HG02938 (cell line): Measurements from ENCODE around the gene PDYN.

ENCODE experiments used
- ATAC-seq: cut with Tn5 transposase; IDR thresholded peaks from one replicate; pipeline ENCODE4 v1.9.1; 2021; ENCODE audit warnings: mild to moderate bottlenecking, moderate library complexity; ENCODE audit not compliant: unreplicated experiment

PDYN gene

DNA sequence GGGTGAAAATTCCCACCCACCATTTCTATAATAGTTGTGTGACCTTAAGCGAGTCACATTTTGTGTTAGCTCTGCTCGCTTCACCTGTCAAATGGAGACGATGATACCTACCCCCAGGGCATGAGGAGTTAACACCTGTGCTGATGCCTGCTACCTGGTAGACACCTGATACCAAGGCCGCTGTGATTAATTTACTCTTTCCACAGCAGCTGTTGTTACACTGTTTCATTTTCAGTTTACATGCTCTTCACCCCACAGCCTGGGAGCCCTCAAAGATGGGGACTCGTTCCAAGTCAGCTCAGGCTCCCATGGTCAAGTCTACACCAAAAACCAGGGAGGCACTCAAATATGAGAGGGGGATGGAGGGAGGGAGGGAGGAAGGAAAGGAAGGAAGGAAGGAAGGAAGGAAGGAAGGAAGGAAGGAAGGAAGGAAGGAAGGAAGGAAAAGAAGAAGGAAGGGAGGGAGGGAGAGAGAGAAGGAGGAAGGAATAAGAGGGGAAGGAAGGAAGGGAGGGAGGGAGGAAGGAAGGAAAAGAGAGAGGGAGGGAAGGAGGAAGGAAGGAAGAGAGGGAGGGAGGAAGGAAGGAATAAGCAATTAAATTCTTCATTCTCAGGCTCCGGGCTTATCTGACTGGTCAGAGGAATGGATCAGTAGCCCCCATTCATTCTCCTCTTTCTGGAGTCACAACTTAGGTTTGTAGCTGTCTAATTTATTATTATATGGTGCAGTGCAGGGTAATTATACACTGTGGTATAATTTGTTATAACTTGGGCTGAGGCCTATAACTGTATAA is 40.9 kb downstream of the PDYN start:
- ATAC-seq = no peak

DNA sequence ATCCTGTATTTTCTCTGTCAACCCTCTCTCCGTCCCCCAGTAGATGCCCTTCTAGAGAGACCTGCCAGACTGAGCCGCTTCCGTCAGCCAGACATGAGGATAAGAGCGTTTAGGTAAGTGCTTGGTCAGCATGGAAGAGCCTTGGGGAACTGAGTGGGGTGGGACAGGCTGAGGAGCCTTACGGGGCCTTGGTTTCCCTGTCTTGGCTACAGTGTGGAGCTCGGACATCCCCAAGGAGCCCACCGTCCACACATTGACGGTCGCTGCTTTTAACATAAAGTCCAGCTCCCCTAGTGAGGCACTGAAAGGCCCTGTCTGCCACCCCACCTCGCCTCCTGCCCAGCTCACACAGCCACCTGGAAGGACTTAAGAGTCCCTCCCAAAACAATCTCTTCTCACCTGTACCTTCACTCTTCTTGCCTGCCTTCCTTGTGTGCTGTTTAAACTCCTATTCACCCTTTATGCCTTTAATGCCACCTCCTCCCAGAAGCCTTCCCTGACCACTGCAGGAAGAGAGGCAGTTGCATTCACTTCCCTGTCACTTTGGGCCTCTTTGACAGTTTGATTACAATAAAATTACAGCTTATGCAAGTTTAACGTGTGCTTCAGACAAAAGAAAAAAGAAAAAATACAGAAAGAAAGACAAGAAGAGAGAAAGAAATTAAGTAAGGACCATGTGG is 42.3 kb downstream of the PDYN start:
- ATAC-seq = no peak

DNA sequence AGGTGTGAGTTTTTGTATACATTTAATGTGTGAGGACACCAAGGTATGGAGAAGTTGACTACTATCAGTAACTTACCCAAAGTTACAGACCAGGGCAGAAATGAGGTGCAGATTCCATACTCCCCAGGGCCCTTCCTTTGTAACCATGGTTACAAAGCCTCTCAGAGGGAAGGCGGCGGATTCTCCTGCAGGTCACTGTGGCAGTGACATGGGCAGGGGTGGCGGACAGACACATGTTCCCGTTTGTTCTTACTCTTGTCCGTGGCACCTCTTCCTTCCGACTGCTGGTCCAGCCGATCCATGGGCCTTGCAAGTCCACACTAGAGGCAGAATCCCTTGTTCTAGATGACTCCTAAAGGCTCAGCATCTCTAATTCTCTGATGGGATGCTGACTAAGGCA is 43.0 kb downstream of the PDYN start:
- no peak for ATAC-seq

DNA sequence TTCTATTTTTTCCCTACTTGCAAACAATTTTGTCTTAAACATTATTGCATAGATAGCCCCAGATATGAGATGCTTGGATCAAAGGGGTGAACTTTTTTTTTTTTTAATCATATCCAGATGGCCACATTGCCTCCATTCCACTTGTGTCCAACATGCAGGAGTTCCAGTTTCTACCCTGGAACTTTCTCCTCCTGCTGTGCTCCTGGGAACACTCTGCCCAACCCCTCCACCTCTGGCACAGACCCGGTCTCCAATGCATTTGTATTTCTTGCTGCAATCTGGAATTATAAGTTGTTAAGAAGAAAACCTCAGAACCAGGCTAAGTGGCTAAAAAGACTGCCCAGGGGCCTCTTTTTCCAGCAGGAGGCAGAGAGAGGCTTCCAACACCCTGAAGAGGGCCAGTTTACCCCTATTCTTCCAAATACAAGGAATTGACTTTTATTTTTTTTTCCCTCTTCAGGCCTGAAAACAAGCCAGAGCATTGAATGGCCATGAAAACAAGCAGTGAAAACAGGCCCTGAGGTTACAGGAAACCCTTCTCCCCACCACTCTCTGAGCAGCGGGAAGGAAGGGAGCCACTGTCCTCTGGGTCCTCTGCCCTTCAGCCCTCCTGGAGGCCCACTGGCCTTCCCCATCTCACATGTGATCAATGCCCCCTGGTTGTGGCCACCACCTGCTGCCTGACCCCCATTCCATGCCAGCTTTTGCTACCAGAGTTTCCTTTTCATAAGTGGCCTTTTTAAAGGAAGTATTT is 44.3 kb downstream of the PDYN start:
- ATAC-seq = no peak

DNA sequence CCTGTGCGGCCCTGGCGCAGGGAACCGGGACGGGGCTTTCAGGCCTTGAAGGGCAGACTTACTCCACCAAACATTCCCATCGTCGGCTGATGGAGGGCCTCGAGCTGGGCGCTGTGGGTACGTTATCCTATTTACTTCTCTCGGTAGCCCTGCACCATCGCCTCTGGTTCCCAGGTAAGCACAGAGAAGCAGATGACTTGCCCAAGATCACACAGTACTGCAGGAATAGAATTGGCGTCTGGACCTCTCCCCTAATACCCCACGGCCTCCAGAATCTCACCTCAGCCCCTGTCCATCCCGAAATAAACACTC is 46.4 kb downstream of the PDYN start:
- ATAC-seq = no peak

DNA sequence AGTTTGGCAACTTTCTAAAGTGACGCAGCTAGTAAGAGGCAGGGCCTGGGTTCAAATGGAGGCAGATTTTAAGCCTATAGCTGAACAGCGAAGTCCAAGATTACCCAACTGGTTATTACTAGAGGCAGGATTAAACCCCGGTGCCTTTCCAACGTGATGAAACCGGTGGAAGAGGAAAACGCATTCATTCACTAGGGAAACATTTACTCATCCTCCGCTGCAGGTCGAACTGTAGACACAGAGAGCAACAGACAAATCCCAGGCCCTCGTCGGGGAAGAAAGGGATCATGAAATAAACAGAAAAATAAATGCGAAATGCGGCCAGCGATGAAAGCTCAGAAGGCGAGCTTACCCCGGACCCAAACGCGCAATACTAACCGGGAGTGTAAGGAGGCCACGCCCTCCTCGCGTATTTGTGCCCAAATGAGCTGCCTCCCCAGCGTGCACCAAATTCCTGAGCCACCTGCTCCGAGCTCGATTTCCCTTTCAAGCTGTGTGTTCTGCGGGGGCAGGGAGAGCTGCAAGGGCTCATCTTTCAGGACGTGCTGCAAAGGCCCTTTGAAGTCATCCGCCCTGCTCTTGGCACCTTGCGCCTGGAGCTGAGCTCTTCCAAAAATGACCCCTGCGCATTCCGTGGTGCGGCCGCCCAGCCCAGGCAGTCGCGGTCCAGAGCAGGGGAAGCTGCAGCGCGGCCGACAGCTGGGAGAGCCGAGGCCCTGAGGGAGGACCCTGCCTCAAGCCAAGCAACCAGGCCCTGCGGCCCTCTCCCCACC is 46.9 kb downstream of the PDYN start:
- no peak for ATAC-seq

DNA sequence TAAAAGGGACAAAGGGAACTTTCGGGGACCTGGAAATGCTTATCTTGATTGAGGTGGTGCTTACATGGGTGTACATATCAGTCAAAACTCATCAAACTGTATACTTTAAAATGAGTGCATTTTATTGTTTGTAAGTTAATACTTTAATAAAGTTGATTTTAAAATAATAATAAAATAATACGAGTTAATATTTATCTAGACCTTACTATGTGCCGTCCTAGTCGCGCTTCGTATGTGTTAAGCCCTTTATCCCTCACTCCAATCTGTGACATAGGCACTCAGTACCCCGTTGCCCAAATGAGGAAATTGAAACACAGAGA is 47.5 kb downstream of the PDYN start:
- ATAC-seq = no peak

DNA sequence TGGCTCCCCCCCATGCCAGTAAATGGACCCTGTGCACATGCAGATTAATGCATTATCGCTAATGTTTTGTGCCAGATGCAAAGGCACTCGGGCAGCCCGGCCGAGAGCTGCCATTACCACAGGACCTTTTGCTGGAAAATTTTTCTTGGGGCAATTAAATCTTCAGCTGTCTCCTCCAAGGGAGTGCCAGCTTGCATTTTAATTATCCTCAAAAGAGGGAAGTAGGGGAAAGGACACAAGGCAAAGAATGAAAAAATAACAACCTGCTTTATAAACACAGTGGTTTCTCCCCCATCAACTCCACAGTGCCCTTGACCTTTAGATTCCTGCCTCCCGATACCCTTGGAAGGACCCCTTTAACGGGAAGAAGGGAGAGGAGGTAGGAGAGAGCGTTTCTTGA is 48.2 kb downstream of the PDYN start:
- no peak for ATAC-seq

DNA sequence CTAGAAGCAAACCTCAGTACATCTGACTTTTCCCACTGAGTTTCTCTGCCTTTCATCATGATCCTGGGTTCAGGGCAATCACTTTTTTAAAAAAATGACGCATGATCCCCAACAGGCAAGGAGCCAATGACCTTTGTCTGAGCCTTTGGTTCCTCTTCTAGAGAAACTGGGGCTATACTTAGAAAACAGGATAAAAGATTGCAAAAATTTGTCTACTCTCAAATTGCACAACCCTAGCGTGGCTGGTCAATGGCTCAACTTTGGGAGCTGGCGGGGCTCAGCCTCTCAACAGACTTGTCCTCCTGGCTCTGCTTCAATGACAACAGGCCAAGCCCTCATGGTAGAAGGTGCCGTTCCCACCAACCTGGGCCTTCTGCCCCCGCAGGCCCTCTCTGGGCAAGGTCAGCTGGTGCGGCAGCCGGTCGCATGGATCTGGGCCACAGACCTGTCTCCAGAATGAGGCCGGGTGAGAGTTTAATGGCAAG is 48.7 kb downstream of the PDYN start:
- ATAC-seq = no peak

DNA sequence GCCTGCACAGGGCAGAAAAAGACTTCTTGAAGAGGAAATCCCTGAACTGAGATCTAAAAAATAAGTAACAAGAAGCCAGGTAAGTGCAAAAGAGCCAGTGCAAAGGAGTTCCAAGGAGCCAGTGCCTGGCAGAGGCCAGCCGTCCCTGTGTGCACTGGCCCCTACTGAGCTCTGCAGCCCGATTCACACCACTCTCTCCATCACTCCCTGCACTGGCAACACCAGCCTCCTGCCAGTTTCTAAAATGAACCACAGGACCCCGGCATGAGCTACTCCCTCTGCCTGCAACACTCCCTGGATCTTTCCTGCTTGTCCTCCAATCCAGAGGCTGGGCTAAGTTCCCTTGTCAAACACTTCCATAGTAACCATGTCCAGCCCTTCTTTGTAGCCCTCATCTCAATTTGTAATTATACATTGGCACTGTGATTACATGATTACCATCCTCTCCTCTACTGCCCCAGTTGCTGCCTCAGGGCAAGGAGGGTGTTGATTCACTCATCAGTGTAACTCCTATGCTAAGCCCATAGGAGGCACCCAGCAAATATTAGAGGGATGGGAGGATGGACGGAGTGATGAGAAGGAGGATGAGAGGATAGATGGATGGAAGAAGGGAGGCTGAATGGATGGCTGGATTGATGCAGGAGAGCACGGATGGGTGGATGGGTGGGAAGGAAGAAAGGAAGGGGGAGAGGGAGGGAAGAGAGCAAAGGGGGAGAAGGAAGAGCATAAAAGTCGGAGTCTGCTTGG is 49.3 kb downstream of the PDYN start:
- ATAC-seq = no peak

DNA sequence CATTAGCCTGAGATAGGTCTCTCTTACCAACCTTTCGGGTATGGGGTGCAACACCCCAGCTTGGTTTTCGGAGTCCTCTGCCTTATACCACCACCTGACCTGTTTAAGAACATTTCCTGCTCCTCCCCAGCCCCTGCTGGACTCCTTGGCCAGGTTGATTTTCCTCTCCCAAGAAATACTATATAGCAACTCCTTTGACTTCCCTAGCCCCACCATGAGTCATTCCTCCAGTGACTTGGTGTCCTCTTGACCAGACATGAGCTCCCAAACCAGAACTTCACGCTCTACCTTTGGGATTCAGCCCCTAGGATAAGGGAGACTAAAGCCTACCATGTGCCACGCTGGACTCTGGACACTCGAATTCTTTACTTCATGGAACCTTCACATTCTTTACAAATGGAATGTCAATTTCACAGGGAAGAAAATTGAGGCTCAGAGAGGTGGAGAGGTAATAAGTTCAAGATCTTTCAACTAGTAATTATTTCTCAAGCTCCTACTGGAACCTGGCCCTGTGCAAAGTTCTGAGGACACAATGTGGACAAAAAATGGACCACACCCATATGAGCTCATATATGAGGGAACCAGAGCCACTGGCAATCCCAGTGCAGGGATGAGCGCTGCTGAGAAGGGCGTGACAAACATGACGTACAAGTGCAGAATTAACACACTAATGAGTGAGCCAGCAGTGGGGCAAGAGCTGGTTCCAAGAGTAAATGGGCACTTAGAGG is 50.4 kb downstream of the PDYN start:
- ATAC-seq = no peak

DNA sequence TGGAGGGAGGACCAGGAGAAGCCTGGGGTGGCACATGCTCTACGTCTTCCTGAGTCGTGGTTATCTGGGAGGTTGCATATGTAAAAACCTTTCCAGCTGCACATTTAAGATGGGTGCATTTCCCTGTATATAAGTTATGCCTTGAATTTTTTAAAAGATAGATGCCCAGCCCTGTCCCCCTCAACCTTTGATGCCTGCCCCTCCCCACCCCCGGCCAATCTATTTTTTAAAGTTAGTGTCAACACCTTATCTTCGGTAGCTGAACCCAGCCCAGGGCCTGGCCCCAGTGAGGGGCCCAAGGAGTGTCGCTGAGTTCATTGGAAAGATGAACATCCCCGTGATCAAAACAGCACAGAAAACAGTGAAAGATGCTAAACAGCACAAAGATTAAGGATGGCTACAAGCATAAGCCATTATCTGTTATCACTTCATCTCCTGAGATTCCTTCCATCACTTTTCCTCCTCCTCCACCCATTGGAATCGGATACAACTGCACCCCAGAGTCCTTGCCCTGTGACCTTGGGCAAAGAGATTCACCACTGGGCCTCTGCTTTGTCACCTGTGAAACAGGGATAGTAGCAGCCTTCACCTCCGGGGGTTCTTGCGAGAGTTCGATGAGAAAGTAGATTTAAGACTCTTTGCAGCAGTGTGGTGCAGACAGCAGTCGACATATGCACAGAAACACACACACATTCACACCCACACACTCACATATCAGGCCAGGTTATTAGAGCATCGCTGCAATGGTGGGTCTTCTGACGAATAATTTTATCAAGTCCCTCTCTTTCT is 51.2 kb downstream of the PDYN start:
- ATAC-seq = no peak

DNA sequence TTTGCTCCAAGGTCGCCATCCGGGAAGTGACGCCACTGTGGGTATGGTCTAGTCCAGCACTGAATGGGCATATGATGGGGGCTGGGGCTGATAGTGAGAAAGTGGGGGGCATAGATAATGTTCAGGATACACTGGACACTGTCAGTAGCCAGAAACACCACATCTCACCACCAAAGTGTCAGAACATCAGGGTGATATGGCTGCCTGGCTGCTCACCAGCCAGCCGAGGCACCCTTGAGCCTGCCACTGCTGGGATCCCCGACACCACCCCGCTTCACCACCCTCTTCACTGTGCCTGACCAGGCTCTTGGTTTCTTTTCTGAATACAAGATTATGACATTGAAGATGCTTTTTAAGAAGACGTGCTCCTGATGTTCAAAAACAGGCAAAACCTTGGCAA is 51.8 kb downstream of the PDYN start:
- ATAC-seq = no peak

DNA sequence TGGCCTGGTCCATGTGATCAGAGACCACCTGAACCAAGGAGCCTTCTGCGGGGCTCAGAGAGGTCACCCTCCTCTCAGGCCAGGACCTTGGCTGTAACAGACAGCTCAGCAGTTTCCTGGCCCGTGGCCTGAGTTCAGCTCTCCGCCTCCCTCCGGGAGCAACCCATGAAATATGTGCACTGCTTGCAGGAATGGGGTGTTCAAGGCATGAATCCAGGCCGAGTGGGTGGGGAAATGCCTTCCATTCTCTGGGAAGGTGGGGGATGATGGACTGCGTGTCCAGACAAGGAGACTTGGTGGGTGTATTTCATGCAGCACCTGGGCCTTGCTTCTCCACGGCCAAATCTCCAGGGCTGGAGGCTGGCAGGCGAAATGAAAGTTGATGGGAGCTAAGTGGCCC is 52.6 kb downstream of the PDYN start:
- ATAC-seq = no peak

DNA sequence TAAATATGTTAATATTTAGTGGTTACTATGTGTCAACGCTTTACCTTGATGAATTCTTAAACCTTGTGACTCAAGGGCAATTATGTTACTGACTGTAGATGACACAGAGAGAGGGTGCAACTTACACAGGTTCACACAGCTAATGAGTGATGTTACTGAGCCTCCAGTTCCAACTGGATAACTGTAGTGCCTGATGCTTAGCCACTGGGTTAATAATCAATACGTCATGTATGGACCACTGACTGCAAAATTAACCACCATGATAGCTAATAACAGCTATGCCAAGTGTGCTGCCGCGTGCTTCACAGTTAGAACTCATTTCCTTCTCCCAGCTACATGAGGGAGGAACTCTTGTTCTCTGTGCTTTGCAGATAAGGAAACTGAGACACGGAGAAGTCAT is 53.3 kb downstream of the PDYN start:
- ATAC-seq = no peak

DNA sequence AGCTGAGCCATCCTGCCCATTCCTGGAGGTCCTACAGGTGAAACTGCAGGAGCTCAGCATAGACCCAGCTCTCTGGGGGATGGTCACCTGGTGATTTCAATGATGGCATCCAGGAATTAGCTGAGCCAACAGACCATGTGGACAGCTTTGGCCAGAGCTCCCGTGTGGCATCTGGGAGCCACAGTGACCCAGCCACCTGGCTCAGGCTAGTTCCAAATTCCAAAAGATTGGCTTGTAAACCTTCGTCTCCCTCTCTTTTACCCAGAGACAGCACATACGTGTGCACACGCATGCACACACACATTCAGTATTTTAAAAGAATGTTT is 54.6 kb downstream of the PDYN start:
- no peak for ATAC-seq

DNA sequence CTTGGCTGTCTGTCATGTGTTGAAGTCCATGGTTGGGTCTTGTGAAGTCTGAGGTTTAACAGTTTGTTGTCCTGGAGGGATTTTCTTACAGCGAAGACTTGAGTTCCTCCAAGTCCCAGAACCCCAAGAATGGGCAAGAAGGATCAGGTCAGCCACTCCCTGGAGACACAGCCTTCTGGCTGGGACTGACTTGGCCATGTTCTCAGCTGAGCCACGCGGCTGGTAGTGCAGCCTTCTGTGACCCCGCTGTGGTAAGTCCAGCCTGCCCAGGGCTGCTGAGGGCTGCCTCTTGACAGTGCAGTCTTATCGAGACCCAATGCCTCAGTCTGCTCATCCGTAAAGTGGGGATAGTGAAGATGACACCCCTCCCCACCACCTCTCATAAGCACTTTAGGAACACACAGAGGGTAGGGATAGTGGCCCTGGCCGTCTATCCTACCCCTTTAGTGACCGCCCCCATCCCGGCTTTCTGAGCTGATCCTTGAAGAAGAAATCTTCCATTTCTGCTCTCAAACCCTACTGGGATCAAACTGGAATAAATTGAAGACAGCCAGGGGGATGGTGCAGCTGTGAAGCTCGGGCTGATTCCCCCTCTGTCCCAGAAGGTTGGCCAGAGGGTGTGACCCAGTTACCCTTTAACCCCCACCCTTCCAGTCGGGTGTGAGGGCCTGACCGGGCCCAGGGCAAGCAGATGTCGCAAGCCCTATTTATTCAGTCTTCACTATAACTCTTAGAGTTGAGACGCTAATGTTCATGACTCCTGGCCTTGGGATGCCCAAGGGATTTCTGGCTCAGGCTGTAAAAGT is 55.2 kb downstream of the PDYN start:
- ATAC-seq = no peak

DNA sequence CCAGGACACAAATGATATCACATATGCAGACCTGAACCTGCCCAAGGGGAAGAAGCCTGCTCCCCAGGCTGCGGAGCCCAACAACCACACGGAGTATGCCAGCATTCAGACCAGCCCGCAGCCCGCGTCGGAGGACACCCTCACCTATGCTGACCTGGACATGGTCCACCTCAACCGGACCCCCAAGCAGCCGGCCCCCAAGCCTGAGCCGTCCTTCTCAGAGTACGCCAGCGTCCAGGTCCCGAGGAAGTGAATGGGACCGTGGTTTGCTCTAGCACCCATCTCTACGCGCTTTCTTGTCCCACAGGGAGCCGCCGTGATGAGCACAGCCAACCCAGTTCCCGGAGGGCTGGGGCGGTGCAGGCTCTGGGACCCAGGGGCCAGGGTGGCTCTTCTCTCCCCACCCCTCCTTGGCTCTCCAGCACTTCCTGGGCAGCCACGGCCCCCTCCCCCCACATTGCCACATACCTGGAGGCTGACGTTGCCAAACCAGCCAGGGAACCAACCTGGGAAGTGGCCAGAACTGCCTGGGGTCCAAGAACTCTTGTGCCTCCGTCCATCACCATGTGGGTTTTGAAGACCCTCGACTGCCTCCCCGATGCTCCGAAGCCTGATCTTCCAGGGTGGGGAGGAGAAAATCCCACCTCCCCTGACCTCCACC is 56.4 kb downstream of the PDYN start:
- no peak for ATAC-seq
